A172 (cell line): Measurements from ENCODE around the gene STAT4. TPM values are rescaled to one million over a fixed set of nuclear protein-coding genes. Genes with fewer than 3 reads are reported as not detected.

ENCODE experiments used
- DNase-seq: peaks from one replicate; pipeline ENCODE4 v3.0.0-alpha.2; 2015; ENCODE audit warnings: low spot score
- total RNA-seq: library from RNA; depleted of rRNA; stranded (reverse); fragments of >200 nt; shearing (Covaris generic); gene quantifications from 2 replicates; pipeline ENCODE4 v1.2.3, GENCODE V29; 2014

STAT4 gene
- total RNA-seq, 1 experiment from 2014 or later: 0.93 TPM

DNA sequence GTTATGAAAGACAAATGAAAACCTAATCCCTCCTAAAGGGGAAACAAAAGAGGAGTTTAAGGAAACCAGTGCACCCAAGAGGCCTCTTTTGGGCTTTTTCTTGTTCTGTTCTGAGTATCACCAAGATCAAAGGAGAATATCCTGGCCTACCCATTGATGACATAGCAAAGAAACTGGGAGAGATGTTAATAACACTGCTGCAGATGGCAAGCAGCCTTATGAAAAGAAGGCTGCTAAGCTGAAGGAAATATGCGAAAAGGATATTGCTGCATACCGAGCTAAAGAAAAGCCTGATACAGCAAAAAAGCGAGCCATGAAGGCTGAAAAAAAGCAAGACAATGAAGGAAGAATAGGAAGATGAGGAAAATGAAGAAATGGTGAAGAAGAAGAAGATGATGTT is 23.6 kb upstream of the STAT4 start:
- DNase-seq: no peak

DNA sequence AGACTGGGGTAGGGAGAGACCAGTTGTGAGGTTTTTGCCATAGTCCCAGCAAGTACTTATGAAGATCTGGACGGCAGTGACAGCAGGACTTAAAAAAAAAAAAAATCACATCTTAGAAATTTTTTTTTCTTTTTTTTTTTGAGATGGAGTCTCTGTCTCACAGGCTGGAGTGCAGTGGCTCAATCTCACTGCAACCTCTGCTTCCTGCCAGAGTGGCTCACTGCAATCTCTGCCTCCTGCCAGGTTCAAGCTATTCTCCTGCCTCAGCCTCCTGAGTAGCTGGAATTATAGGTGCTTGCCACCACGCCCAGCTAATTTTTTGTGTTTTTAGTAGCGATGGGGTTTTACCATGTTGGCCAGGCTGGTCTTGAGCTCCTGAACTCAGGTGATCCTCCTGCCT is 22.4 kb upstream of the STAT4 start:
- DNase-seq: no peak

DNA sequence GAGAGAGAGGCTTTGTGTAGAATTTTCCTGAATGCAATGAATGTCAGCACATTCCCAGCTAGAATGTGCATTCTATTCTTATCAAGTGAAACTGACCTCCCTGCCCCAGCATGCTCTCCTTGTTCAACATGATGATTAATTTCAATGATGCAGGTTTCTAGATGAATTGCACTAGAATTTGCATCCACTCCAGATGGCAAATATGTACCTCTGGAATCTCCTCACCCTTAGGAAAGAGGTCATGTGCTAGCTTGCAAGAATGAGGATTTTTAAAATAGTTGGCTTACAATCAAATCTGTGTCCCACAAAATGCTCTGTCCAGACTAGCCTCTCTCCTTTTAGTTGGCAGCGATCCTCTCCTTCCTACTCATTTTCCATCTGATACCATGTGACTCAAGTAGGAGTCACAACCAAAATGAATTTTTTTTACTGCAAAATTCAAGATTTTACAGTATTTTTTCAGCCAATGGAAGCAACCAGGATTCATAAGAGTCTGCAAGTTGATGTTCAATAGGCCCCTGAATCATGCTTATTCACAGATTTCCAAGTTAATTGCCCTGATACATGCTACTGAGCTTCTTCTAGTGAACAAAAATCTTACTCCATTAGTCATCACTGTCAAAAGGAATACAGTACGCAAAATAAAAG is 21.0 kb upstream of the STAT4 start:
- DNase-seq: peak; percentile 98

DNA sequence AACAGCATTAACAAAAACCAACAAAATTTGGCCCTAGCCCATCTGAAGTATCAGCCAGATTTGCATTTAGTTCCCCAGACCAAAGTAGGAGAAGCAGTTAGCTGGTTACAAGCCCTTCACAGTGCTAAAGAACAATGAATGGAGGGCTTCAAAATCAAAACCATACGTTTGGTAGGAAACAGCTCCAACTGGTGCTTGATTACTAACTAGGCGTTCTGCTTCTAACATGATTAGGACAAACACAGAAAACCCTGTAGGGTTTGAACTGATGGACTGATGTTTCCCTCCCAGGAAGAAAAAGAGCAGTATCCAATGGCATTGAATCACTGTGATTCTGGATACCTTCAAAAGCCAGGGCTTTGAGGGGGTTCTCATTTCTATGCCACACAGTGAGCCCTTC is 20.5 kb upstream of the STAT4 start:
- no peak for DNase-seq

DNA sequence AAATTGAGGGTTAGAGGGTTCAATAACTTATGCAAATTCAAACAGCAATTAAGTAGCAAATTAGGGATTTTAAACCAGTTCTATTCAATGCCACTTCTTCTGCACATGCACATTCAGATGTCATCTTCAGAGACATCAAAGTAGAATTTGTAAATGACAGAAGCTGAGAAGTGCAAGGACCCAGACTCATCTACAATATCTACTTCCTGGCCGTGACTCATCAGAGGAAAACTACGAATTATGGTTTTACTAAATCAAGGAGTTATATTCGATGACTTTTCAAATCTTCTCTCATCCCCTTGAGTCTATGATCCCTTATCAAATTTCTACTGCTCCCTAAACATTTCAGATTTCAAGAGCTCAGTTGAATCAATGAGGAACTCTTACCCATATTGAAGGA is 20.0 kb upstream of the STAT4 start:
- DNase-seq: peak; percentile 45

DNA sequence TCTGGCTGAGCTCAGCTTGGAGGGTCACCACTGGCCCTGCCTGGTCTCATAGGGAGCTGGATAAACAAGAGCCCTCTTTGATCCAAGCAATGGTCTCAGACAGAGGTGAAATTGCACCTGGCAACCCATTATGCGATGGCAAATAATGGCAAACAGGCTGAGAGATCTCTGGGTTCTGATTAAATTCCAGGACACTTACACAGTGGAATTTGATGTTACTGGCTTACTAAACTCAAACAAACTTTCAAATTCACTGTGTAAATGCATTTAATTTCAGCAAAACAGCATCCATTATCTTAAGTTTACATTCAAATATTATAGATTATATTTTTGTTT is 19.5 kb upstream of the STAT4 start:
- no peak for DNase-seq

DNA sequence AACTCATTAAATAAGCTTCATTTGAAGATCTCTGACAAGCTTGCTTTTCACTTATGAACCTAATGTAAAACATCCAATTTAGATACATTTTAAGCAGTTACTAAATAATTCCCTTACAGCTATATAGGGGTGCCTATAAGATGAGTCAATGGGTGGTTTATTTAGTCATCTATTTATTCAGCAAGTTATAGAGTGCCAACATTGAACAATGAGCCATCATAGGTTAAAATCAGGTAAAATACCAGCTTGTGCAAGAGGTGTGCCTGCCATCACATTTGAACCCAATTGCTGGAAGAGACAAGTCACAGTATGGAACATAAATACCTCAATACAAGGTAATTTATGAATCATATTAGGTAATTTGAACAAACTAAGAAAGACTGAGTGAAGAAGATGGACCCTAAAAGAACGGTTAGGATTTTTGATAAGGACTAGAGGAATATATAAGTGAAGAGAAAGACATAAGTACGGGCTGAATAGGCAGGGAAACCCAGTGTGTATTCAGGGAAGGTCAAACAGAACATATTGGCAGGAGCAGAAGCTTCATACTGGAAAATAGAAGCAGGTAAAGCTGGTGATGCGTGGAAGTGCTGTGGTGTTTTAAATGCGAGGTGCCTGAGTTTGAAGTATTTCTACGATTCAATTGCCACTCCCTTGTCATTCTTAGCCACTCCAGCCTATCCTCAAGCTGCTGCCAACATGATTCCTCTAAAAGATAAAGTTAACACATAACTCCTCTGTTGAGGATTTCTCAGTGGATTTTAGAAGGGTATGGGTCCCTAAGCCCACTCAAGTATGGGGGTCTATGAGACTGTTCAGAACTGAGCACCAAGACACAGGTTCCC is 18.9 kb upstream of the STAT4 start:
- DNase-seq: no peak

DNA sequence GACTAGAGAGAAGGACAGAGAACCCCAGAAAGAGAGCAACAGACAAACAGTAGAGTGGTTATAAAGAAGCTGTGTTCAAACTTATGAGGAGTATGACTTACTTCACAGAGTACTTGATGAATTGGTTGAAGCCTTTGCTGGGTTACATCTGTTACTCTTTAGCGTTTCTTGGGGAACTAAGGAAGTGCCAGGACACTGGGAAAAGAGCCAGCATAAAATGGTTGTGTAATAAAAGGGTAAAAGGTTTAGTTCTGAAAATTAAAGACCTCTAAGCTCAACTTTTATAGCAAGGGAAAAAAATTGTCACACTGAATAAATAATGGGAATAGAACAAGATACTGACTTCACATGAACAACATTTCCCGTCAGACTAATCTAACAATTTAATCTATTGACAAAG is 17.0 kb upstream of the STAT4 start:
- DNase-seq: peak; percentile 68

DNA sequence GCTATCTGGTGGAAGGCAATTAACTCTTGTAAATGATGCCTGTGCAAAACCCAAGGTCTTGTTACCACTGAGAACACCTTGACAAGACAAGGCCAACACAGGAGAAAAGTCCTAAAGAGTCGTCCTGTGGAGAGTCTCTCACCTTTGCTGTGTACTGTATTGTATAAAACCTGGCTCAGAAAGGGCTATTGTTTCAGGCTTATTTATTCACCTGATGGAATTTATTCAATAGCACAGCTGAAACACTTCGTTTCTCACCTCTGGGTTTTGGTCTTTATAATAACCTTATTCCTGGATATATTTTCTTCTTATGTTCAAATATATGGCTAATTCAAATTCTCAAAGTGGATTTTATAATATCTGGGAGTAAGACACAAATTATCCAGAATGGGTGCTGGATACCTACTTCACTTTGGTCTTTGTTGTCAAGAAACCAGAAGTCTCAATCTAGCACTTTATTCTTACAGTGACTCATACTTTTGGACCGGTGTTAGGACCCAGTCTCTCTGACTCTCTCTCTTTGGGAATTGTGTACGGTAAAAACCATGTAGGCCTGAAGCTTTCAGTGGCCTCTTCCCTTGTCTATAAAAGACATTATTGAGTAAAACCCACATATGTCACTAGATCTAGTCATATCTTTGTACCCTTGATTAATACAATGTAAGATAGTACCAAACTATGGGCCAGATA is 16.1 kb upstream of the STAT4 start:
- no peak for DNase-seq

DNA sequence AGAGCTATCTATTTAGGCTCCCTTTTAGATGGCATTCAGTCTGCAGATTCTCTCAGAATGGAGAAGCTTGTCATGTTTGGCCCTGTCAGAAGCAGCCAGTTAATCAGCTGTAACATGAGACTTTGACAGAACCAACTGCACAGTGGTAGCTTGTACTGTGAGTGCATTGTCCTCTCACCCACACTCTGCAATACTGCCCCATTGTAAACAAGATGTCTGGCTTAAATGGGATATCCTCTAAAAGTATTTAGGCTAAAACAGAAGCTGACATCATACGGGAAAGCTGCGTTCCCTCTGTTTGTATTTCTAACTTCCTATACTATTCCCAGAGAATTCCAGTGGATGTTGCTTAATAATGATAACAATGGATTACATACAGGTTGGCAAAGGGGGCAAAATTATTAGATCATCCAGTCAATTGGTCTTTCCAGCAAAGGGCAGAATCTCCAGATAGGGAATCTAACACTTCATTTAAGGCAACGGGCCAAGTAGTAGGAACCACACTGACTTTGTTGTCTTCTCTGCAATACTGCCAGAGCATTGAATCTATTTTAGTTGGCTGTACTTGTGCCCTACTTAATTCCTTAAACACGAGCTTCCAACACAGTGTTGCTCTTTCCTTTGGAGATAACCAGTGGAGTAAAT is 15.4 kb upstream of the STAT4 start:
- peak; percentile 45 for DNase-seq

DNA sequence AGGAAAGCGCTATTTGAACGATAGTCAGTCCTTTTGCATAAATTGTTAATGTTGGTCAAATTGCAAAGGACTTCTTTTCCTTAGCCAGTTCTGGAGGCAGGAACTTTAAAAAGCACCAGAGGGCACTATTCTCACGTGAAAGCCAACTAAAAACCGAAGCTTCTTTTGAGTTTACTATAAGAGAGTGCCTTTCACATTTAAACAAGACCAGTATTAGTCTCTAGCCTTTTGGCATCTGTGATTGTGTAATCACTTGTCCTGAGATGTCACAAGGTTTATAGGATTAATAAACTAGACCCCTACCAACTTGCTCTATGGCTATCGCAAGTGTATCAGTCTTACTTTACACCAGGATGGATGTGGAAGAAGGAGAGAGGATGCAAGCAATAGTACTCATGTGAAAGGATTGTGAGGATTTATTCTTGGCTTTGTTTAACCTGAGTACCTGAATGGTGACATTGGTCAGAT is 14.4 kb upstream of the STAT4 start:
- DNase-seq: peak; percentile 64

DNA sequence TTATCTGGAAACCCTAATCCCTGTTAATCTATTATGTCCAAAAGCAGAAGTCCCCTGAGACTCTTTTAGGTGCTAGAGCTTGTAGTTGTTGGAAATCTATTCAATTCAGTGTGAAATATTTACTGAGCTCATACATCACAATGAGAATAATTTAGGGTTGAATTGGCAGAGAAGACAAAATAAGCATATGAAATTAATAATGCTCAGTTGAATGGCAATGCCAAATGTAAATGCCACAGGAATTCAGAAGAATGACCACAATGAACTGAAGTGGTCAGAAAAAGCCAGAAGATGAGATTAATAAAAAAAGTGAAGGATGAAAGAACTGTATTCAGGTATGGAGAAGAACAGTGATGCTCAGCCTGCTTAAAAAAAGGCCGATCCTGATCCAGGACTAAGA is 8.0 kb upstream of the STAT4 start:
- DNase-seq: no peak

DNA sequence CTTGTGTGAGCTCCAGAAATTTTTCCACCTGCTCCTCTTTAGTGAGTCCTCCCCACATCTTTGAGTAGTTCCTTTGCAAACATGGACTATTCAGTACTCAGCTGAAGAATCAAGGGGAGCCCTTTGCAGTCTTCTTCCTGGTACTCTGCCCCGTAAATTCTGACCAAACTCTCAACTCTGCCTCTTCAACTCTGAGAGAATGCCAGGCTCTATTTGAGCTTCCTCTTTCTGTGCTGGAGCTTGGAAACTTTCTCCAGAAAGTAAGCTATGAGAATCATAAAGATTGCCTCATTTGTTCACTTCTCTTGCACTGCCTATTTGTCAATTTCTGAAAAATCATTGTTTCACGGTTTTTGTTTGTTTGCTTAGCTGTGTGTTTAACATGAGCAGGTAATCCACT is 7.4 kb upstream of the STAT4 start:
- DNase-seq: no peak

DNA sequence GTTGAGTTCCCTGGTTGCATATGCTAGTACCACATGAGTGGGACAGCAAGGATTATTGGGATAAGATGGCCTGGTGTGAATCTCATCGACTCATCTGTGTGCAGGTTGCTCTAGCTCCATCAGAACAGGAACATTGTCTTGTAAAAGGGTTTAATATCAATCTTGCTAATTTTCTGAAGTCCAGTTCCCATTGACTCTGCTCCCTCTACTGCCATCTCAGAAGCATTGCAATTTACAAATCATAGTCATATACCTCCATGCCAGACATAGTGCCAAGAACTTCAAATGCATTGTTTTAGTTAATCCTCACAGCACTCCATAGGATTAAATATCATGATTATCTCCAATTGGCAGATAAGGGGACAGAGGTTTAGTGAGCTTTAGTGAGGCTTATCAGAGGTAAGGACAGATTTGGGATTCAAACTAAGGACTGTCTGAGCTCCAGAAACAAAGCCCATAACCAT is 4.8 kb upstream of the STAT4 start:
- DNase-seq: peak; percentile 23

DNA sequence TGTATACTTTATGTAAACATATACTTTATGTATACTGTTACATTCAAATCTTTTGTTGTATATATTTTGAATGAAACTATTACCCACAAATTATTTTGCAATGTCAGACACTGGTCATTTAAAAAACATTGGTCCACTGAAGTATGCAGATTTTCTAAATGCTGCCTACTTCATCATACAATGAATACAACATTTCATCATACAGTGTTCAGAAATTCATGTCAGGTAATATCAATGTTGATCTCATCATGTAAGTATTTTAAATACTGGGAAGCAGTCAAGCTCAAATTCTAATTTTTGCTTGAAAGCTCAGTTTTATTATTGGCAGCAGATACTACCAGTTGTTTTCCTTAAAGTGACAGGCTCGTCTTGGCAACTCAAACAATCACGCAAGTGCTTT is 2.9 kb upstream of the STAT4 start:
- no peak for DNase-seq

DNA sequence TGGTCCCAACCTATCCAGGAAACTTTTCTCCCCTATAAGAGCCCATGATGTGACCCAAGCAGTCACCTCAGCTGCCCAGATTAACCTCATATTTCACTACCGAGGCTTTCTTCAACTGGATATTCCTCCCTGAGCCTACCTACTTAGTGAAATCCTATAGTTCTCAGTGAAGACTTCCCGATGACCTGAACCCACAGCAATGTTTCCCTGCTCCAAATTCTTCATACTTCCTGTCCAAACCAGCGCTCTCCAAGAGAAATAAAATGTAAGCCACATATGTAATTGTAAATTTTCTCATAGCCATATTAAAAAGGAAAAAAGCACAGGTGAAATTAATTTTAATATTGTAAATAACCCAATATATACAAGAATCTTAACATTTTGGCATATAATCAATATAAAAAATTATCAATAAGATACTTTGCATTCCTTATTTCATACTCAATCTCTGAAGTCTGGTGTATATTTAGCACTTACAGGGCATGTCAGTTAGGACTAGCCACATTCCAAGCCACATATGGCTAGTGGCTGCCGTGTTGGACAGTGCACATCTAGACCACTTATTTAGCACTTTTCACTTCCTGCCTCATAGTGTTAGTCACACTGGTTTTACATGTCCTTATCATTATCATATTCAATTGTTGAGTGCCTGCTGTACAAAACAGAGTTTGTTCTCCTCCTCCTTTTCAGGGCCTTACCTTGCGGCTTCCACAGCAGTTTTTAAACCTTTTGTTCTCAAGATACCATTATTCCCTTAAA is 1.9 kb upstream of the STAT4 start:
- peak; percentile 44 for DNase-seq

DNA sequence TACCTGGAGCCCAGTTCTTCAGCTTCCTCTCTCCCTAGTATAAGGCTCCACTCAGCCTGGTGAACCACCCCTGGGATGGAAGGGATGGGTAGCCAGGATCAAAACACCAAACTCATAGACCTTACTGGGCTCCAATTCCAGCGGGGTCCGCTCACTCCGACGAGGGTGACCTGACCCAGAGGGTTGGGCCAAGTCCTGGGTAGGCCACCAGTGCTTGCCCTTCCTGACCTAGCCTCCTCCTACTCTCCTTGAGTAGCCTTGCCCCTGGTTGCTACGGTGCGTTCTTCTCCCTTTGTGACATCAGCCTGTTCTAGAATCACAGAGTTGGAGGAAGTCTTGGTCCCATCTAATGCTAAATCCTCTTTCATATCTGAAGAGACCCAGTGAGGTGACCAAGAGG is 537 bp upstream of the STAT4 start:
- DNase-seq: no peak

DNA sequence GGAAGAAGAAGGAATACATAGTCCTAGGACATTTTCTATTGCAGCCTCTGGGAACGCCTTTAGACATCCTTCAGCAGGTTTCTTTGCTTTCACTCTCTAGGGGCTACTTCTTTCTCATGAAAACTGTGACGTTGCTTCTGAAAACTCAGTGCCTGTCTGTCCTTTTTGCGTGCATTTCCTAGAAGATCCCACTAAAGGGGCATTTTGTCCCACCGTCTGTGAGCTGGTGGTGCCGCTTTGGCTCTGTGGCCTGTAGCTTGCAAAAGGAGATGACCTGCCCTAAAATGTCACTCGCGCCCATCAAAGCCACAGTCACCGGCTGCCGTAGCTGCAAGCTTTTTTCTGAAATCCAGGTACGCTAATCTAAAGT is 579 bp downstream of the STAT4 start:
- no peak for DNase-seq

DNA sequence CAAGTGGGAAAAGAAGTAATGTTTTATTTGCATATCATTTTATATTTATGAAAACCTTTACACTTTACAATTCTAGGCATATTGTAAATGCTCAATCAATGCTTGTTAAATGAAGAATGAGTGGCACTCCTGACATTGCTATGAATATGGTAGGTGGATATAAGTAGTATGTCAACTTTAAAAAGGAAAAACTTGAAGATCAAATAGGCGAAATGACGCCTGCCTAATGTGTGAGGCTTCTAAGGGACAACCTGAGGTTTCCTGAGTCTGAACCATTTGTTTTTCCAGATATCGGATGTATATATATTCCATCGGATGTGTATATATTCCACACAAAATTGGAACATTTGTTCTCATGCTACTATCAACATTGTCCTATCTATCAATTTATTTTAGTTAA is 1.4 kb downstream of the STAT4 start:
- no peak for DNase-seq

DNA sequence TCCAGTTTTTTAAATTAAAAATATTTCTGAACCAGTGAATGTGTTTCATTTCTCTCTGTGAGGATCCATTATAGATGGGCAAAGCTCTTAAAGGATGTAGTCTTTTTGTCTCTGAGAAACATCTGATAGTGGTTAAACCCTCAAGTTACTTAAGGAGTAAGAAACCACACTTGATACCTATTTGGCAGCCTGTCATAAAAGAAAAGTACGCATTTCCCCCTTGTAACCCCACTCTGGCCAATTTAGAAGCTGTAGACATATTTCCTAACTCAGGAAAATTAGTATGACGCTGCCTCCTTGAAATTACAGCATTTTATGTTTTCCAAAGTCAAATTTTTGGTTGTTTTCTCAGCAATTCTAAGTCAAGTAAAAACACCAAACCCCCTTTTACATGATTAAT is 2.0 kb downstream of the STAT4 start:
- no peak for DNase-seq

DNA sequence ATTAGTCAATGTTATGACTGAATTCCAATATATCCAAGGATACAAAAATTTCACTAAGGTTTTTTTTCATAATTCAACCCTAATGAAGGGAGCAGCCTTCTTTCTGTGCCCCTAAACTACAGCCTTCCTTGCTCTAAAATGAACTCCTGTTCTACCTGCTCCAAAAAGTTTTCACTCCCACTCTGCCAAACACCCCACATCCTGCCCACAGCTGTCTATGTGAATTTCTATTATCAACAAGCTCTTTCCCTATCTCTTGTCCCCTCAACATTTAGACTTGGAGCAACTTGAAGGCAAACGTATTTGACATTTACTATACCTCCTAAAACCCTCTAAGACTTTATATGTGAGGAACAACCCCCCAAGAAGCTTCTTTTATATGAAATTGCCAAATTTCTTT is 2.5 kb downstream of the STAT4 start:
- DNase-seq: no peak
